WTC11 (cell line): Measurements from ENCODE around the gene MTREX. TPM values are rescaled to one million over a fixed set of nuclear protein-coding genes. Genes with fewer than 3 reads are reported as not detected.

Experiments used
- ATAC-seq: fragments of 200-7000 bp; cut with Tn5 transposase; 2 replicates; pipeline ENCODE4 v1.10.0; 2021; ENCODE audit warnings: mild to moderate bottlenecking, moderate library complexity
- CTCF ChIA-PET: fragments of 300-600 bp; sonication (Branson Sonifier 250); formaldehyde crosslinking; loops from one replicate; lab custom pipeline; 2021; ENCODE audit warnings: antibody characterized with exemption; lab: Charles Lee
- POLR2A ChIA-PET: fragments of 350-600 bp; sonication (Branson Sonifier 250); formaldehyde crosslinking; loops from one replicate; lab custom pipeline; 2021; ENCODE audit warnings: antibody characterized with exemption; lab: Charles Lee
- DNase-seq: peaks from one replicate; pipeline ENCODE4 v3.0.0; 2021; ENCODE audit warnings: low spot score
- H3K27ac Mint-ChIP-seq: 2 replicates; pipeline ENCODE4 v1.8.0; 2021; ENCODE audit warnings: mixed read lengths
- H3K27me3 Mint-ChIP-seq: 2 replicates; pipeline ENCODE4 v1.8.0; 2021; ENCODE audit warnings: low read depth, mild to moderate bottlenecking, moderate library complexity, mixed read lengths
- H3K36me3 Mint-ChIP-seq: 2 replicates; pipeline ENCODE4 v1.8.0; 2021; ENCODE audit warnings: mixed read lengths
- H3K4me1 Mint-ChIP-seq: 2 replicates; pipeline ENCODE4 v1.8.0; 2022; ENCODE audit warnings: mixed read lengths
- H3K4me3 Mint-ChIP-seq: 2 replicates; pipeline ENCODE4 v1.8.0; 2021; ENCODE audit warnings: mild to moderate bottlenecking, moderate library complexity, mixed read lengths
- H3K9me3 Mint-ChIP-seq: 2 replicates; pipeline ENCODE4 v1.8.0; 2021; ENCODE audit warnings: mixed read lengths
- AFF4 ChIP-seq: sonication (generic); formaldehyde crosslinking; IDR thresholded peaks from 2 replicates; pipeline ENCODE4 v1.8.1; 2023; ENCODE audit warnings: mild to moderate bottlenecking, missing genetic modification reagents, borderline replicate concordance
- ARID4B ChIP-seq: sonication (generic); formaldehyde crosslinking; IDR thresholded peaks from 2 replicates; pipeline ENCODE4 v1.8.0; 2023; ENCODE audit warnings: missing genetic modification reagents, mild to moderate bottlenecking, borderline replicate concordance
- CREB1 ChIP-seq: sonication (generic); formaldehyde crosslinking; IDR thresholded peaks from 2 replicates; pipeline ENCODE4 v1.8.0; 2023; ENCODE audit warnings: mild to moderate bottlenecking, missing genetic modification reagents
- FOXJ3 ChIP-seq: sonication (generic); formaldehyde crosslinking; IDR thresholded peaks from 2 replicates; pipeline ENCODE4 v1.9.0; 2021; ENCODE audit warnings: missing genetic modification reagents, mild to moderate bottlenecking, borderline replicate concordance
- KAT7 ChIP-seq: sonication (generic); formaldehyde crosslinking; IDR thresholded peaks from 2 replicates; pipeline ENCODE4 v1.8.1; 2023; ENCODE audit warnings: missing genetic modification reagents, mild to moderate bottlenecking, borderline replicate concordance
- MXD4 ChIP-seq: fragments of 250-450 bp; sonication (Bioruptor Pico); IDR thresholded peaks from 2 replicates; pipeline ENCODE4 v1.8.0; 2021; ENCODE audit warnings: mild to moderate bottlenecking, moderate library complexity, borderline replicate concordance
- NR1H2 ChIP-seq: sonication (generic); formaldehyde crosslinking; IDR thresholded peaks from 2 replicates; pipeline ENCODE4 v1.9.0; 2021; ENCODE audit warnings: mild to moderate bottlenecking, moderate library complexity, missing genetic modification reagents
- SMAD4 ChIP-seq: sonication (generic); formaldehyde crosslinking; IDR thresholded peaks from 2 replicates; pipeline ENCODE4 v1.8.0; 2022; ENCODE audit warnings: mild to moderate bottlenecking, missing genetic modification reagents
- TCF7 ChIP-seq: sonication (generic); formaldehyde crosslinking; IDR thresholded peaks from 2 replicates; pipeline ENCODE4 v1.8.0; 2022; ENCODE audit warnings: mild to moderate bottlenecking, low read depth, missing genetic modification reagents, moderate library complexity
- ZNF416 ChIP-seq: fragments of 250-450 bp; sonication (Bioruptor Pico); IDR thresholded peaks from 2 replicates; pipeline ENCODE4 v1.9.0; 2021; ENCODE audit warnings: mild to moderate bottlenecking, inconsistent platforms
- total RNA-seq: library from RNA; stranded (reverse); gene quantifications from 3 replicates; pipeline ENCODE4 v1.2.3, GENCODE V29; 2021
- TF ChIP-seq, protein P1 (sequence below): sonication (generic); formaldehyde crosslinking; IDR thresholded peaks from 2 replicates; pipeline ENCODE4 v1.8.0; 2023; ENCODE audit warnings: missing genetic modification reagents
- TF ChIP-seq, protein P2 (sequence below): sonication (generic); formaldehyde crosslinking; IDR thresholded peaks from 2 replicates; pipeline ENCODE4 v1.8.1; 2022; ENCODE audit warnings: low read depth, mild to moderate bottlenecking, moderate library complexity, missing genetic modification reagents, borderline replicate concordance
- TF ChIP-seq, protein P3 (sequence below): sonication (generic); formaldehyde crosslinking; conservative IDR thresholded peaks from 2 replicates; pipeline ENCODE4 v1.8.1; 2022; ENCODE audit warnings: mild to moderate bottlenecking, missing genetic modification reagents
- TF ChIP-seq, protein P4 (sequence below): sonication (generic); formaldehyde crosslinking; IDR thresholded peaks from 2 replicates; pipeline ENCODE4 v1.8.1; 2022; ENCODE audit warnings: missing genetic modification reagents, borderline replicate concordance
- TF ChIP-seq, protein P5 (sequence below): fragments of 250-450 bp; sonication (Bioruptor Pico); conservative IDR thresholded peaks from 2 replicates; pipeline ENCODE4 v1.9.0; 2021; ENCODE audit warnings: mild to moderate bottlenecking
- TF ChIP-seq, protein P6 (sequence below): fragments of 250-450 bp; sonication (Bioruptor Pico); IDR thresholded peaks from 2 replicates; pipeline ENCODE4 v1.8.0; 2021; ENCODE audit warnings: mild to moderate bottlenecking

The MTREX gene
- total RNA-seq, 1 experiment from 2014 or later, result 110 TPM

DNA sequence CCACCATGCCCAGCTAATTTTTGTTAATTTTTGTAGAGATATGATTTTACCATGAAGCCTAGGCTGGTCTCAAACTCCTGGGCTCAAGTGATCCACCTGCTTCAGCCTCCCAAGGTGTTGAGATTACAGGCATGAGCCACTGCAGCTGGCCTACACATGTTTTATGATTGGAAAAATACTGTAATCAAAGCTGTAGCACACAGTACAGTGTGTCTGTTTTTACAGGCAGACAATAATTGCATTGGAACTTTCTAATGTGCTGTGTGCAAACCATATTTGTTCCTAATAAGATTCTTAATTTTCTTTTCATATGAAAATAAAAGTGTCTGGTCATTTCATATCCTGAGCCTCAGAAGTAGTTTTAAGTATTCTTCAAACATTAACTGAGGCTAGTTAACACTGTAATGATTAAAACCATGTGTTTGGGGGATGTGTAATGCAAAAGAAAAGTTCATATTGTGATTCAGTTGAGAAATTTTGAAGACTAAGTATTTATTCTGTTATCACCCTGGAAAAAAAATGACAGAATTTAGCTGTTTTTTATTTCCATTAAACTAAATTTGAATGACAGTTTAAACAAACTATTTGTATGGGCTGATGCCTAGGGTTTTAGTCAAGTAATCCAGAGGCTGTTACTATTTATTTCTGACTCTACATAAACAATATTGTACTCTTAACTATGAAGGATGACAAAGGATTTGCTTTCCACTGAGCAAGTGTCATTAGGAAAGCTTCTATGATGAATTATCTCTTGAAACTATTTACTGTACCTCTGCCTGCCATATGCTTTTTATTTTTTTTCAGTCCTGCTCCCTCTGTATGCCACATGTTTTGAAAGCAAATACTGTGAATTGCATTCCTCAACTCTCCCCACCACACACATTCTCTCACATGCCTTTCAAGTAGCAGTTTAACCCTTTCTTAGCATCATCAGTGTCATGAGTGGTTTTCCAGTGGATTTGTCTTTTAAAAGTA, 111.5 kb downstream of the MTREX start:
- TF ChIP-seq, protein P1, sequence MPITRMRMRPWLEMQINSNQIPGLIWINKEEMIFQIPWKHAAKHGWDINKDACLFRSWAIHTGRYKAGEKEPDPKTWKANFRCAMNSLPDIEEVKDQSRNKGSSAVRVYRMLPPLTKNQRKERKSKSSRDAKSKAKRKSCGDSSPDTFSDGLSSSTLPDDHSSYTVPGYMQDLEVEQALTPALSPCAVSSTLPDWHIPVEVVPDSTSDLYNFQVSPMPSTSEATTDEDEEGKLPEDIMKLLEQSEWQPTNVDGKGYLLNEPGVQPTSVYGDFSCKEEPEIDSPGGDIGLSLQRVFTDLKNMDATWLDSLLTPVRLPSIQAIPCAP (CRISPR knock-in tag), result no peak
- TF ChIP-seq NR1H2 (CRISPR knock-in tag), result no peak
- TF ChIP-seq TCF7, result no peak
- TF ChIP-seq ZNF416, result no peak
- TF ChIP-seq KAT7 (CRISPR knock-in tag), result no peak
- TF ChIP-seq CREB1 (CRISPR knock-in tag), result no peak
- TF ChIP-seq SMAD4 (CRISPR knock-in tag), result no peak
- TF ChIP-seq, all 79 proteins: peak for 0
- DNase-seq, result no peak
- peak; percentile 42 for ATAC-seq
- Mint-ChIP-seq H3K36me3 (peaks cover 36% of the 10 kb centered on the region), H3K4me1 (peaks cover 6% of the 10 kb centered on the region), H3K9me3 (peaks cover 5% of the 10 kb centered on the region; the same call in 1 of the 2 replicates), H3K4me3 (no peak overlapping the region), H3K27me3 (no peaks in the 10 kb centered on the region), H3K27ac (peak overlapping the region; percentile 78; the same call in 1 of the 2 replicates)
- ChIA-PET CTCF (interaction anchor here (1.1 kb wide), 1 partner anchor 273 kb away, joined by 4 read pairs; no protein-coding TSS in a partner anchor), POLR2A (interaction anchor here (0.6 kb wide), 1 partner anchor 26 kb away, joined by 3 read pairs; no protein-coding TSS in a partner anchor)

- Mint-ChIP-seq H3K27me3 (no peaks in the 10 kb centered on the region), H3K36me3 (peaks cover 38% of the 10 kb centered on the region), H3K9me3 (peaks cover 5% of the 10 kb centered on the region; the same call in 1 of the 2 replicates), H3K4me3 (no peak overlapping the region), H3K4me1 (peaks cover 6% of the 10 kb centered on the region), H3K27ac (no peak overlapping the region; the same call in 1 of the 2 replicates)
- ChIA-PET CTCF (no interaction called here), POLR2A (no interaction called here)
- DNase-seq, result no peak
- ATAC-seq, result no peak
- TF ChIP-seq, protein P2, sequence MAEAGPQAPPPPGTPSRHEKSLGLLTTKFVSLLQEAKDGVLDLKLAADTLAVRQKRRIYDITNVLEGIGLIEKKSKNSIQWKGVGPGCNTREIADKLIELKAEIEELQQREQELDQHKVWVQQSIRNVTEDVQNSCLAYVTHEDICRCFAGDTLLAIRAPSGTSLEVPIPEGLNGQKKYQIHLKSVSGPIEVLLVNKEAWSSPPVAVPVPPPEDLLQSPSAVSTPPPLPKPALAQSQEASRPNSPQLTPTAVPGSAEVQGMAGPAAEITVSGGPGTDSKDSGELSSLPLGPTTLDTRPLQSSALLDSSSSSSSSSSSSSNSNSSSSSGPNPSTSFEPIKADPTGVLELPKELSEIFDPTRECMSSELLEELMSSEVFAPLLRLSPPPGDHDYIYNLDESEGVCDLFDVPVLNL (CRISPR knock-in tag), result no peak
- no peak for TF ChIP-seq FOXJ3 (CRISPR knock-in tag)
- no peak for TF ChIP-seq MXD4 (CRISPR knock-in tag)
- no peak for TF ChIP-seq AFF4 (CRISPR knock-in tag)
- TF ChIP-seq, protein P3, sequence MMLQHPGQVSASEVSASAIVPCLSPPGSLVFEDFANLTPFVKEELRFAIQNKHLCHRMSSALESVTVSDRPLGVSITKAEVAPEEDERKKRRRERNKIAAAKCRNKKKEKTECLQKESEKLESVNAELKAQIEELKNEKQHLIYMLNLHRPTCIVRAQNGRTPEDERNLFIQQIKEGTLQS (CRISPR knock-in tag), result no peak
- TF ChIP-seq, protein P4, sequence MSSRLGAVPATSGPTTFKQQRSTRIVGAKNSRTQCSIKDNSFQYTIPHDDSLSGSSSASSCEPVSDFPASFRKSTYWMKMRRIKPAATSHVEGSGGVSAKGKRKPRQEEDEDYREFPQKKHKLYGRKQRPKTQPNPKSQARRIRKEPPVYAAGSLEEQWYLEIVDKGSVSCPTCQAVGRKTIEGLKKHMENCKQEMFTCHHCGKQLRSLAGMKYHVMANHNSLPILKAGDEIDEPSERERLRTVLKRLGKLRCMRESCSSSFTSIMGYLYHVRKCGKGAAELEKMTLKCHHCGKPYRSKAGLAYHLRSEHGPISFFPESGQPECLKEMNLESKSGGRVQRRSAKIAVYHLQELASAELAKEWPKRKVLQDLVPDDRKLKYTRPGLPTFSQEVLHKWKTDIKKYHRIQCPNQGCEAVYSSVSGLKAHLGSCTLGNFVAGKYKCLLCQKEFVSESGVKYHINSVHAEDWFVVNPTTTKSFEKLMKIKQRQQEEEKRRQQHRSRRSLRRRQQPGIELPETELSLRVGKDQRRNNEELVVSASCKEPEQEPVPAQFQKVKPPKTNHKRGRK, result no peak
- no peak for TF ChIP-seq ARID4B (CRISPR knock-in tag)
- TF ChIP-seq, protein P5, sequence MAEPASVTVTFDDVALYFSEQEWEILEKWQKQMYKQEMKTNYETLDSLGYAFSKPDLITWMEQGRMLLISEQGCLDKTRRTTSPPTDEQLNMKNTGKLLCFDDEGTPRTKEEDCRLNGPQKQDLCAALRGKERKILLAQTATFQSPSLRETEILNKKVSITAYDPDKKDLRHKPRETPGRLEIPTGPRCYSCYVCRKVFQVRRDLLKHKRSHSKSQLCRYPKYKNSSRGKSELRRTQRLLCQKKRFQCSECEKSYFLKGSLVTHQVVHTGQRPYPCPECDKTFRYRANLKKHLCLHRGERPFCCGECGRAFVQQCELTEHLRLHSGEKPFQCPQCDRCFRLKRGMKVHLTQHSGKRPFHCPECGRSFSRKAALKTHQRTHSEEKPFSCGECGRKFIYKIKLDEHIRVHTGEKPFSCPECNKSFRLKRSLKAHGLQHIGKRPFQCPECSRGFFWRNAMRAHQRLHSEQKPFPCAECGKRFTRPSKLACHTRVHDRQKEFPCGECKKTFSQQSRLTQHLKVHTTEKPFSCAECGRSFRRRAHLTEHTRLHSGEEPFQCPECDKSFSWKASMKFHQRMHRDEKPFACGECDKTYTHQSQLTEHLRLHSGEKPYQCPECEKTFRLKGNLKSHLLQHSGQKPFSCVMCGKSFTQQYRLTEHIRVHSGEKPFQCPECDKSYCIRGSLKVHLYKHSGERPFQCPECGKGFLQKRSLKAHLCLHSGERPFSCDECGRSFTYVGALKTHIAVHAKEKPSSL, result no peak
- TF ChIP-seq, protein P6, sequence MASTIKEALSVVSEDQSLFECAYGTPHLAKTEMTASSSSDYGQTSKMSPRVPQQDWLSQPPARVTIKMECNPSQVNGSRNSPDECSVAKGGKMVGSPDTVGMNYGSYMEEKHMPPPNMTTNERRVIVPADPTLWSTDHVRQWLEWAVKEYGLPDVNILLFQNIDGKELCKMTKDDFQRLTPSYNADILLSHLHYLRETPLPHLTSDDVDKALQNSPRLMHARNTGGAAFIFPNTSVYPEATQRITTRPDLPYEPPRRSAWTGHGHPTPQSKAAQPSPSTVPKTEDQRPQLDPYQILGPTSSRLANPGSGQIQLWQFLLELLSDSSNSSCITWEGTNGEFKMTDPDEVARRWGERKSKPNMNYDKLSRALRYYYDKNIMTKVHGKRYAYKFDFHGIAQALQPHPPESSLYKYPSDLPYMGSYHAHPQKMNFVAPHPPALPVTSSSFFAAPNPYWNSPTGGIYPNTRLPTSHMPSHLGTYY (CRISPR knock-in tag), result no peak
These were observed 113.3 kb downstream of the MTREX start for GRCh38 chr5:55421074-55421529.
